OCI-LY1 (cell line): ENCODE data around the gene TMEM255A.

Source experiments
- H2AFZ ChIP-seq: fragments of 200-600 bp; sonication (generic), shearing (Covaris generic); 2 replicates; pipeline ENCODE4 v1.6.0; 2014; ENCODE audit warnings: antibody characterized with exemption, mild to moderate bottlenecking, low read length
- H3F3A ChIP-seq: fragments of 200-600 bp; sonication (generic), shearing (Covaris generic); 2 replicates; pipeline ENCODE4 v1.6.0; 2014; ENCODE audit warnings: mild to moderate bottlenecking, antibody characterized with exemption, low read length, moderate library complexity; ENCODE audit not compliant: insufficient read depth
- H3K27ac ChIP-seq: fragments of 200-600 bp; sonication (generic); 2 replicates; pipeline ENCODE4 v1.5.1; 2014; ENCODE audit warnings: low read length, mixed run types, mild to moderate bottlenecking, low read depth; ENCODE audit not compliant: poor library complexity, severe bottlenecking
- H3K27me3 ChIP-seq: fragments of 200-600 bp; sonication (generic); 2 replicates; pipeline ENCODE4 v1.6.0; 2014; ENCODE audit warnings: antibody characterized with exemption, mild to moderate bottlenecking, low read length, moderate library complexity; ENCODE audit not compliant: insufficient read depth
- H3K36me3 ChIP-seq: fragments of 200-600 bp; sonication (generic); 2 replicates; pipeline ENCODE4 v1.6.1; 2014; ENCODE audit warnings: mild to moderate bottlenecking, antibody characterized with exemption, low read length, moderate library complexity, mixed read lengths; ENCODE audit not compliant: insufficient read depth
- H3K4me1 ChIP-seq: fragments of 200-600 bp; sonication (generic); 2 replicates; pipeline ENCODE4 v1.5.1; 2014; ENCODE audit warnings: mild to moderate bottlenecking, low read length, moderate library complexity; ENCODE audit not compliant: insufficient read depth, severe bottlenecking
- H3K4me2 ChIP-seq: fragments of 200-600 bp; sonication (generic), shearing (Covaris generic); 2 replicates; pipeline ENCODE4 v1.6.1; 2014; ENCODE audit warnings: low read length
- H3K4me3 ChIP-seq: fragments of 200-600 bp; sonication (generic); 2 replicates; pipeline ENCODE4 v1.5.1; 2014; ENCODE audit warnings: low read length, low read depth, mild to moderate bottlenecking, mixed read lengths; ENCODE audit not compliant: poor library complexity, severe bottlenecking
- H3K79me2 ChIP-seq: fragments of 200-600 bp; shearing (Covaris generic); 2 replicates; pipeline ENCODE4 v1.6.1; 2016; ENCODE audit warnings: mixed run types, low read length, mixed read lengths; ENCODE audit not compliant: insufficient read depth
- H3K9ac ChIP-seq: fragments of 200-600 bp; sonication (generic), shearing (Covaris generic); 2 replicates; pipeline ENCODE4 v1.6.1; 2014; ENCODE audit warnings: mild to moderate bottlenecking, low read length, mixed read lengths
- H3K9me2 ChIP-seq: fragments of 200-600 bp; sonication (generic), shearing (Covaris generic); 2 replicates; pipeline ENCODE4 v1.6.1; 2014; ENCODE audit warnings: low read depth, mild to moderate bottlenecking, low read length, mixed read lengths
- H3K9me3 ChIP-seq: fragments of 200-600 bp; shearing (Covaris generic); 2 replicates; pipeline ENCODE4 v1.6.1; 2014; ENCODE audit warnings: low read length, mixed read lengths
- H4K20me1 ChIP-seq: fragments of 200-600 bp; sonication (generic), shearing (Covaris generic); 2 replicates; pipeline ENCODE4 v1.6.0; 2016; ENCODE audit warnings: mild to moderate bottlenecking, low read length; ENCODE audit not compliant: insufficient read depth
- EZH2 ChIP-seq: fragments of 200-600 bp; sonication (generic), shearing (Covaris generic); IDR thresholded peaks from 2 replicates; pipeline ENCODE4 v1.8.0; 2017; ENCODE audit warnings: borderline replicate concordance, mixed run types, mild to moderate bottlenecking, antibody characterized with exemption, low read length, moderate library complexity, mixed read lengths
- TF ChIP-seq, protein P1 (sequence below): fragments of 200-600 bp; sonication (generic), shearing (Covaris generic); IDR thresholded peaks from 2 replicates; pipeline ENCODE4 v1.5.1; 2017; ENCODE audit warnings: mild to moderate bottlenecking, antibody characterized with exemption, low read length, moderate library complexity, mixed read lengths

Gene TMEM255A

GRCh38 chrX:120274145-120274544 is 37.1 kb downstream of the TMEM255A start:
- no peaks in the 10 kb centered on the region for H3K27me3 ChIP-seq
- H3K9ac ChIP-seq, result no peak overlapping the region
- H3K9me3 ChIP-seq, result no peaks in the 10 kb centered on the region
- no peaks in the 10 kb centered on the region for H3F3A ChIP-seq
- TF ChIP-seq, protein P1, sequence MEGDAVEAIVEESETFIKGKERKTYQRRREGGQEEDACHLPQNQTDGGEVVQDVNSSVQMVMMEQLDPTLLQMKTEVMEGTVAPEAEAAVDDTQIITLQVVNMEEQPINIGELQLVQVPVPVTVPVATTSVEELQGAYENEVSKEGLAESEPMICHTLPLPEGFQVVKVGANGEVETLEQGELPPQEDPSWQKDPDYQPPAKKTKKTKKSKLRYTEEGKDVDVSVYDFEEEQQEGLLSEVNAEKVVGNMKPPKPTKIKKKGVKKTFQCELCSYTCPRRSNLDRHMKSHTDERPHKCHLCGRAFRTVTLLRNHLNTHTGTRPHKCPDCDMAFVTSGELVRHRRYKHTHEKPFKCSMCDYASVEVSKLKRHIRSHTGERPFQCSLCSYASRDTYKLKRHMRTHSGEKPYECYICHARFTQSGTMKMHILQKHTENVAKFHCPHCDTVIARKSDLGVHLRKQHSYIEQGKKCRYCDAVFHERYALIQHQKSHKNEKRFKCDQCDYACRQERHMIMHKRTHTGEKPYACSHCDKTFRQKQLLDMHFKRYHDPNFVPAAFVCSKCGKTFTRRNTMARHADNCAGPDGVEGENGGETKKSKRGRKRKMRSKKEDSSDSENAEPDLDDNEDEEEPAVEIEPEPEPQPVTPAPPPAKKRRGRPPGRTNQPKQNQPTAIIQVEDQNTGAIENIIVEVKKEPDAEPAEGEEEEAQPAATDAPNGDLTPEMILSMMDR, result no peak
- no peak overlapping the region for H3K4me3 ChIP-seq
- H3K79me2 ChIP-seq, result no peaks in the 10 kb centered on the region
- no peaks in the 10 kb centered on the region for H3K36me3 ChIP-seq
- H2AFZ ChIP-seq, result no peak overlapping the region
- H3K27ac ChIP-seq, result no peak overlapping the region
- H3K9me2 ChIP-seq, result no peaks in the 10 kb centered on the region
- H3K4me2 ChIP-seq, result no peak overlapping the region
- H4K20me1 ChIP-seq, result no peaks in the 10 kb centered on the region
- no peaks in the 10 kb centered on the region for H3K4me1 ChIP-seq

- no peak overlapping the region for H3K4me2 ChIP-seq
- no peak overlapping the region for H3K4me3 ChIP-seq
- H2AFZ ChIP-seq, result no peak overlapping the region
- TF ChIP-seq, protein P1, result no peak
- no peak for TF ChIP-seq EZH2
- H3K27ac ChIP-seq, result no peak overlapping the region
- H3F3A ChIP-seq, result no peaks in the 10 kb centered on the region
- H3K9me3 ChIP-seq, result no peaks in the 10 kb centered on the region
- no peak overlapping the region for H3K9ac ChIP-seq
- no peaks in the 10 kb centered on the region for H3K4me1 ChIP-seq
- H3K79me2 ChIP-seq, result no peaks in the 10 kb centered on the region
- H4K20me1 ChIP-seq, result no peaks in the 10 kb centered on the region
- H3K9me2 ChIP-seq, result no peaks in the 10 kb centered on the region
- H3K36me3 ChIP-seq, result no peaks in the 10 kb centered on the region
- H3K27me3 ChIP-seq, result no peaks in the 10 kb centered on the region
Observed at GRCh38 chrX:120271218-120271617, 40.0 kb downstream of the TMEM255A start.

DNA sequence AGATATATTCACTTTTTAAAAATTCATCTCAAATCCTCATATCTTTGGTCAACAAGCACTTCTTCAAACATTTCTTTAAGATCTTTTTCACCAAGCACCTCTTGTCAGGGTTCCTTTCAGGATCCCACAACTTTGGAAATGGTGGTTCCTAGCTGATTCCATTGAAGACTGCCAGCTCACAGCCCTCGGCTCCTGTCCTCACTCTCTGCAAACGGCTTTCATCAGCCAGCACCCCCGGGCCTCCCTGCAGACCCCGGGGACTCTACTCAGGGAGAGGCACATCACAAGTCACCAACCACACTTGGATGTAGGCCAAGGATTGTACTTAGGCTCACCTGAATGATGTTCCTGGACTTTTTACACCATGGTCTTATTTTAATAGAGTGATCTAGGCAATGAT is 40.7 kb downstream of the TMEM255A start:
- Histone ChIP-seq H3K27me3 (no peaks in the 10 kb centered on the region), H3K9me3 (no peaks in the 10 kb centered on the region), H3K27ac (no peak overlapping the region), H3K36me3 (no peaks in the 10 kb centered on the region), H4K20me1 (no peaks in the 10 kb centered on the region), H3K4me2 (no peak overlapping the region), H3K4me1 (no peaks in the 10 kb centered on the region), H3K4me3 (no peak overlapping the region), H3F3A (no peaks in the 10 kb centered on the region), H3K9me2 (no peaks in the 10 kb centered on the region), H3K9ac (no peak overlapping the region), H2AFZ (no peak overlapping the region), H3K79me2 (no peaks in the 10 kb centered on the region)
- TF ChIP-seq EZH2, result no peak
- TF ChIP-seq, protein P1, result no peak
